Left lung (tissue), 10 donors: ENCODE measurements around the gene ASB3. TPM values are rescaled to one million over a fixed set of nuclear protein-coding genes. Genes with fewer than 3 reads are reported as not detected.

Experiments used
- ATAC-seq: fragments of 200-7000 bp; cut with Tn5 transposase; one replicate; pipeline ENCODE4 v1.9.1; 2020; ENCODE audit warnings: moderate library complexity
- DNase-seq, 4 donors: peaks; one replicate each; pipeline ENCODE4 v3.0.0-alpha.2; 2013 to 2020
- H3K27ac ChIP-seq, 2 donors: fragments of 200-600 bp; sonication (generic) in 1 of 2; one replicate each; pipeline versions ENCODE4 v1.5.0 to v1.8.0; 2020 to 2021
- H3K27me3 ChIP-seq, 2 donors: fragments of 200-600 bp; sonication (generic) in 1 of 2; one replicate each; pipeline versions ENCODE4 v1.5.0 to v1.8.0; 2020 to 2021
- H3K36me3 ChIP-seq, 2 donors: fragments of 200-600 bp; sonication (generic) in 1 of 2; one replicate each; pipeline versions ENCODE4 v1.5.0 to v1.8.0; 2020 to 2021
- H3K4me1 ChIP-seq, 2 donors: fragments of 200-600 bp; one replicate each; pipeline ENCODE4 v1.8.0; 2021
- H3K4me3 ChIP-seq, 2 donors: fragments of 200-600 bp; sonication (generic) in 1 of 2; one replicate each; pipeline versions ENCODE4 v1.5.0 to v1.8.0; 2020 to 2021; ENCODE audit warnings: mild to moderate bottlenecking in 1 of 2
- H3K9me3 ChIP-seq, 2 donors: fragments of 200-600 bp; sonication (generic) in 1 of 2; one replicate each; pipeline versions ENCODE4 v1.5.0 to v1.8.0; 2020 to 2021
- CTCF ChIP-seq, 2 donors: fragments of 200-600 bp; sonication (generic) in 1 of 2; IDR thresholded peaks; one replicate each; pipeline versions ENCODE4 v1.5.0 to v1.8.0; 2021; ENCODE audit warnings: antibody characterized with exemption in 2 of 2
- intact Hi-C, 2 donors: fragments of 100-400 bp; cut with DNase I; formaldehyde crosslinking; loops; one replicate each; pipeline versions ENCODE4 v1.11.2 to v1.14.2; 2022
- polyA plus RNA-seq, 6 donors: library from polyadenylated mRNA; unstranded; fragments of 120-200 nt; gene quantifications; one replicate each; pipeline ENCODE4 v1.2.1, GENCODE V29; 2013; ENCODE audit not compliant: insufficient read length in 6 of 6
- total RNA-seq, 2 donors: library from RNA; stranded (reverse); fragmentation: NEBNext Ultra II Directional; extraction: Animal tissue kit (Norgen Biotek cat#: 25700); gene quantifications; one replicate each; pipeline ENCODE4 v1.2.1, GENCODE V29; 2021
- donor health status: DM: no; HTN: yes; CAD: no.
- donor health status: DM: no; HTN: no; CAD: no.

Gene ASB3
- total and polyA plus RNA-seq, 8 donors, result 22.7 to 39.6 (median 31.3) TPM

- TF ChIP-seq CTCF (IDR thresholded peaks at IDR 0.05), result no peak
- Histone ChIP-seq H3K27me3 (no peaks in the 10 kb centered on the region), H3K4me3 (no peak overlapping the region), H3K27ac (no peak overlapping the region), H3K4me1 (no peaks in the 10 kb centered on the region), H3K9me3 (peaks cover 0 to 12% of the 10 kb centered on the region in 2 donors), H3K36me3 (peaks cover 0 to 61% of the 10 kb centered on the region in 2 donors)
- DNase-seq, result no peak
- ATAC-seq, result no peak
- intact Hi-C loops, result no loop called here
These were observed 77.8 kb downstream of the ASB3 start for GRCh38 chr2:53708988-53709387.

GRCh38 chr2:53701221-53701620 is 85.5 kb downstream of the ASB3 start:
- Histone ChIP-seq H3K9me3 (no peaks in the 10 kb centered on the region), H3K36me3 (peaks cover 0 to 15% of the 10 kb centered on the region in 2 donors), H3K4me3 (no peak overlapping the region), H3K27me3 (no peaks in the 10 kb centered on the region), H3K4me1 (no peaks in the 10 kb centered on the region), H3K27ac (no peak overlapping the region)
- no peak for TF ChIP-seq CTCF (IDR thresholded peaks at IDR 0.05)
- intact Hi-C loops, result no loop called here
- DNase-seq (no peak), ATAC-seq (no peak)

GRCh38 chr2:53697686-53698085 is 89.1 kb downstream of the ASB3 start:
- Histone ChIP-seq H3K36me3 (peaks cover 0 to 18% of the 10 kb centered on the region in 2 donors), H3K27me3 (no peaks in the 10 kb centered on the region), H3K4me1 (no peaks in the 10 kb centered on the region), H3K4me3 (no peak overlapping the region), H3K9me3 (no peaks in the 10 kb centered on the region), H3K27ac (no peak overlapping the region)
- intact Hi-C loops, result no loop called here
- ATAC-seq (no peak), DNase-seq (no peak)
- no peak for TF ChIP-seq CTCF (IDR thresholded peaks at IDR 0.05)

GRCh38 chr2:53697092-53697491 is 89.7 kb downstream of the ASB3 start:
- H3K9me3 ChIP-seq, result no peaks in the 10 kb centered on the region
- DNase-seq (no peak), ATAC-seq (no peak)
- no peak overlapping the region for H3K27ac ChIP-seq
- H3K36me3 ChIP-seq, result peaks cover 0 to 22% of the 10 kb centered on the region in 2 donors
- no peak overlapping the region for H3K4me3 ChIP-seq
- intact Hi-C loops, result no loop called here
- no peaks in the 10 kb centered on the region for H3K4me1 ChIP-seq
- no peaks in the 10 kb centered on the region for H3K27me3 ChIP-seq
- TF ChIP-seq CTCF (IDR thresholded peaks at IDR 0.05), result no peak

- no peak for DNase-seq
- no peaks in the 10 kb centered on the region for H3K4me1 ChIP-seq
- H3K4me3 ChIP-seq, result no peak overlapping the region
- intact Hi-C loops, result no loop called here
- H3K36me3 ChIP-seq, result peaks cover 0 to 27% of the 10 kb centered on the region in 2 donors
- no peak for TF ChIP-seq CTCF (IDR thresholded peaks at IDR 0.05)
- H3K9me3 ChIP-seq, result no peaks in the 10 kb centered on the region
- no peak overlapping the region for H3K27ac ChIP-seq
- no peaks in the 10 kb centered on the region for H3K27me3 ChIP-seq
- no peak for ATAC-seq
These were observed 91.2 kb downstream of the ASB3 start for GRCh38 chr2:53695575-53695974.
